ENCODE measurements around the gene ZNF750. TPM values are rescaled to one million over a fixed set of nuclear protein-coding genes. Genes with fewer than 3 reads are reported as not detected.

Gene ZNF750
- total RNA-seq, 1 donor from 2014 or later = 0.15 TPM

DNA sequence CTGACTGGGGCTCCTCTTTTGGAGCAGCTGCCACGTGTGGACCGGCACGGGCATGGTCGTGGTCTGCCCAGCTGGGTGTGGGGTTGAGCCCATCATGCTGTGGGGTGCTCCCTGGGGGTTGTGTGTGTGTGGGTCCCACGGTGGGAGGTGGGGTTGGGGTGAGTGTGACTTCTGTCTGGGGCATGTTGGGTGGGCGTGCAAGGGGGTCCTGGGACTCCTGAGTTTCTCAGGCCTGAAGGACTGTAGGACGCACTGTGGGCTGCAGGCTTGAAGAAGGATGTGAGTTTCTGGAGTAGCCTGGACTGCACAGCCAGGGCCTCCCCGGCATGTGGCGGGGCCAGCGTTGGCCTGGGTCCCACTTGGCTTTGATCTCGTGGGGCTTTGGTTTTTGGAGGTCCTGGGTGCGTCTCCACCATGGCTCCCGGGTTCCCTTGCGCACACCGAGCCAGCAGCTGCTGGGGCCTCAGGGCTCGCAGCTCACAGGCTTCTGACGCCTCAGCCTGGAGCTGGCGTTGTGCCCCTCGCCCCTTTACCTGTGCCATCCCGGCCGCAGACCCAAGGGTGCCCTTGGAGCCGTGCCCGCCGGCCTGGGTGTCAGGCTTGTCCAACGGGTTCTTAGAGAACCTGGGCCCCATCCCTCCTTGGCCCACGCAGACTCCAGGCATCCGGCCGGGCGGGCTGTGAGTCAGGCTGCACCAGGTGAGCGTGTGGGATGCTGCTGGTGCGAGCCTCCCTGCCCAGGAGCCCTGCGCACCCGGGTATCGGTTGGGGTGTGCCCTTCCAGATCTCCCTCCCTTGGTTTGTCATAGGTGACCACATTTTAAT is 34.4 kb upstream of the ZNF750 start:
- ATAC-seq (no peak), DNase-seq (peak; percentile 30)
- intact Hi-C loops (cut with micrococcal nuclease) = no loop called here

GRCh38 chr17:82873521-82873920 is 33.7 kb upstream of the ZNF750 start:
- ATAC-seq (no peak), DNase-seq (peak; percentile 26)
- intact Hi-C loops (cut with micrococcal nuclease) = no loop called here

GRCh38 chr17:82872591-82873520 is 33.0 kb upstream of the ZNF750 start:
- intact Hi-C loops (cut with micrococcal nuclease) = no loop called here
- peak; percentile 18 for DNase-seq
- no peak for ATAC-seq

GRCh38 chr17:82871776-82872561 is 32.1 kb upstream of the ZNF750 start:
- ATAC-seq = no peak
- intact Hi-C loops (cut with micrococcal nuclease) = no loop called here

DNA sequence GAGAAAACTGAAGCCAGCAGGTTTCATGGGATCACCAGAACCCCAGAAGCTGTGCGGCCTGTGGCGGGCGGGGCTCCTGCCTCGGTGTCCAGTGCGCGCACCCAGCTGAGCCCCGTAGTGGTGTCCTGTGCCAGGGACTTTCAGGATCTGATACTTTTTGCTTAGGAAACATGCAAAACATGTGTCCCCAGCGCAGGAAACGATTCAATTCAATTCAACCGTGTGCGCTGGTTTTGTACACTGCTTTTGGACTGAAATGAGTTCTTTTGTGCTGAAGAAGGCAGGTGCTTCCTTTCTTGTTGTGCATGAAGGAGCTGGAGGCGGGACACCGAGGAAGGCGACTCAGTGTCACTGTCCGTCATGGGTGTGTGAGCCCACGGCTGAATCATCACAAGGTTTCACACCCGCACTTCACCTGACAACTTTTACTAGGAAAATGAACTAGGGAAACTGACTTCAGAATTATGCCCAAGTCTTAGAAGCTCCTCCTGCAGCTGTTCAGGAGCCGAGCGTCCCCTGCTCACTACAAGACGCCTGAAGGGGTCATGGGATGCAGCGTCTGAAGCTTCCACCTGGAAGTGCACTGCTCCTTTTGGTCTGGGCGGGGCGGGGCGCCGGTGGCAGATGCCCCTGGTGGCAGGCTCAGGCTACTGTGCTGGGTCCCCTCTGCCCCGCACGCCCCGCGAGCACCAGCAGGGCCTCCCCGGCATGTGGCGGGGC is 31.4 kb upstream of the ZNF750 start:
- DNase-seq (peak; percentile 38), ATAC-seq (peak; percentile 46)
- intact Hi-C loops (cut with micrococcal nuclease) = no loop called here

More at GRCh38 chr17:82871776-82872561, 32.1 kb upstream of the ZNF750 start:
- DNase-seq = peak; percentile 27

- ATAC-seq (no peak), DNase-seq (peak; percentile 17)
- intact Hi-C loops (cut with micrococcal nuclease) = no loop called here
Measured at GRCh38 chr17:82870541-82870940, 30.7 kb upstream of the ZNF750 start.

- intact Hi-C loops (cut with micrococcal nuclease) = no loop called here
- no peak for ATAC-seq
Measured at GRCh38 chr17:82870091-82870491, 30.3 kb upstream of the ZNF750 start.

GRCh38 chr17:82869536-82869935 is 29.7 kb upstream of the ZNF750 start:
- no peak for ATAC-seq
- peak; percentile 23 for DNase-seq
- intact Hi-C loops (cut with micrococcal nuclease) = no loop called here

More at GRCh38 chr17:82870091-82870491, 30.3 kb upstream of the ZNF750 start:
- DNase-seq = peak; percentile 20

- ATAC-seq = no peak
- peak; percentile 7 for DNase-seq
- intact Hi-C loops (cut with micrococcal nuclease) = no loop called here
Measured at GRCh38 chr17:82868715-82869131, 28.9 kb upstream of the ZNF750 start.

DNA sequence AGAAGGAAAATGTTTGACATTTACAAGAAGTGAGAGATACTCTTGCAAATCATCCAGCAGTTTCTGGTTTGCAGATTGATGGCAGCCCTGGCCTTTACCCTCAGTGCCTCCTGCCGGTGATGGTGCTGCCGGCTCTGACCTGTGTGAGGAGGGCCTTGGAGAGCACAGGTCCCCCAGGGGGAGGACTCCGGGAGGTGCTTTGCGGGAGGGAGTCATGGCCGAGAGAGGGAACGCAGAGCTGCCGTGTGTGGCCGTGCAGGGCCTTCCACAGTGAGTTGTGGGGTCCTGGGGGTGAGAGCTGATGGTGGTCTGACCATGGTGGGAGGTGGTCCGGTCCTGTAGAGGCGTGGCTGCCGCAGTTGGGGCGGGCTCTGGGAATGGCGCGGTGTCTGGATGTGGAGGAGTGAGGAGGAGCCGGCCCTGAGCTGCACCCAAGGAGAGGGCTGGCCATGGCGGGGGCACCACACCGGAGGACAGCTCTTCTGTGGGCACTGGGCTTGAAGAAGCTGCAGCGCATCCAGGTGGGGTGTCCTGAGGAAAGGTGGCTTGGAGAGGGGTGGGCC is 28.0 kb upstream of the ZNF750 start:
- intact Hi-C loops (cut with micrococcal nuclease) = no loop called here
- peak; percentile 26 for DNase-seq
- ATAC-seq = no peak

DNA sequence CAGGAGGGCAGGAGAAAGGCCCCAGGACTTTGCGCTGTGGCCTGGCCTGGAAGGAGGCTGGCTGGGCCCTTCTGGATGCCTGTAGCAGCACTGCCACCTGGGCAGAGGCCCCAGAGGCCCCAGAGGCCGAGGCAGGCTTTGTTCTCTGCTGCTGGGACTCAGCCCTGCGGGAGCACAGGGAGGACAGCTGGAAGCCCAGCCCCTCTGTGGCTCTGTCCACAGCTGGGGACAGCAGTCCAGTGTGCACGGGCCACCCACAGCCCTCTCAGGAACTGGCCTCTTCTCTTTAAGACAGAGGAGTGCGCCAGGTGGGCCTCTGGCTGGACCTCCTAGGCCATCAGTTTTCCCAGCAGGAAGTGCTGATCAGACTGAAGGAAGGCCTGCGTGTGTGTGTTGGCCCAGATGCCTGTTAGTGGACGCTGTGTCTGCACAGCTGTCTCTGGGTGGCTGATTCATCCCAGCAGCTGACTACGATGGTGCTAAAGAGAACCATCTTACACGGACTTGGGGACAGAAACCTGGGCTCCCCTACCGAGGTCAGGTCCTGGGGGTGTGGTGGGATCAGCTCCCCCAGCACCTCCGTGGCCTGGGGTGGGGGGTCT is 26.9 kb upstream of the ZNF750 start:
- peak; percentile 55 for DNase-seq
- ATAC-seq = peak; percentile 73
- intact Hi-C loops (cut with micrococcal nuclease) = no loop called here

DNA sequence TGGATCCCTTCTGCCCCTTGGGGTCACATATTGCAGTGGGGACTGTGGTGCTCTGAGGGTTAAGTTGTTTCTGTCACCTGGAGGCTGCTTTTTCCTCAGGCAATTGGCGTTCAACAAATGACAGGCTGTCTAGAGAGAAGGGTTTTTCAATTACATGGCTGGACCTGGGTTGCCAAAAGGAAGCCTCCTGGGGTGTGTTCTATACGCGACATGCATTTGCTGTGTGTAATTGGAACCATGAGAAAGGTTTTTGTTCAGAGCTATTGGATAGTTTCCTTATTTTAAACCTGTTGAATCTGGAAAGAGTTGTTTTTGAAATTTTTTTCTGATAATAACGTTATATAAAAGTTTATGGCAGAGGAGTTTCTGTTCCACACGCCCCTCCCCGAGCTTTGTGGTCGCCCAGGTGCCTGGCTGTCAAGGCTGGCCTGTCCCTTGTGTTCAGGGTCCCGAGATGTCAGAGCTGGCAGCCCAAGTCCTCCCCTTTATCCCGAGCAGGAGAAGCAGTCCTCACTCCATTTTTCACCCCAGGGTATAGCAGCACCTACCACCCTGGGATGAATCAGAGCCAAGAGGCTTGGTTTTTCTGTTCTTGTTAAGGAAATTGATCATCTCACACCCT is 26.1 kb upstream of the ZNF750 start:
- ATAC-seq (no peak), DNase-seq (peak; percentile 0)
- intact Hi-C loops (cut with micrococcal nuclease) = no loop called here

DNA sequence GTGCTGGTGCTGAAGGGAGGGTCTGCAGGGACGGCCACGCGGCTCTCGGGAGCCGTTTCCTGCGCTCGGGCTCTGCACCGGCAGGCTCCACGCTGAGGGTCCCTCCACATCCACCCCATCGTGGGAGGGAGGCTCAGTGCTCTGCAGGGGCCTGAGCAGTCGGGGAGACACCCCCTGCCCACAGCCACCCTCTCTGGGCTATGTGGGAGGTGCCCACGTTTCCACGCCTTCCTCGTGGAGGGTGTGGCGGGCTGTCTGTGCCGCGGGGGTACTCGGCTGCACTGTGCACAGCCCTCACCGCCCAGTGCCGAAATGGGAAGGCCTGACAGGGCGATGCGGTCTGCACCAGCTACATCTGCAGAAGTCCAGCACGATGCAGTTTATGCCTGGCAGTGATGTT is 25.5 kb upstream of the ZNF750 start:
- DNase-seq = peak; percentile 15
- intact Hi-C loops (cut with micrococcal nuclease) = no loop called here
- no peak for ATAC-seq

DNA sequence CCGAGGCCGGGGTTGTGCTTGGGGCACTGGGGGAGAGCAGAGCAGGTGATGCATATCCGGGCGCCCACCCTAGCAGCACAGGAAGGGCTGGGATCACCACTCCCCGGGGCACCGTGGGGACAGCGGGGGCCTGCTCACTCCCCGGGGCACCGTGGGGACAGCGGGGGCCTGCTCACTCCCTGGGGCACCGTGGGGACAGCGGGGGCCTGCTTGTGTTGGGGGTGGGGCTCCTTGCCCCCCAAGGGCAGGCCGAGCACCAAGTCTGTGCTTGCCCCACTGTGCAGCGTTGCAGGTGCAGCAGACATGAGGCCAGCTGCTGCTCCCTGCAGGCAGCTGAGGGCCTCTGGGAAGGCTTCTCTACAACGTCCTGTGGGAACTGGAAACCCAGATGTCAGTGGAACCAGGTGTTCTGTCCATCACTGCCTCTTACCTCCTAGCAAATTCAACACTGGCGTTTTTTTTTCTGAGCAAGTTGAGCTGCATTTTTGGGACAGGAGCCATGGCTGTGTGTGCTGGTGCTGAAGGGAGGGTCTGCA is 25.0 kb upstream of the ZNF750 start:
- intact Hi-C loops (cut with micrococcal nuclease) = no loop called here
- no peak for ATAC-seq
- peak; percentile 30 for DNase-seq

DNA sequence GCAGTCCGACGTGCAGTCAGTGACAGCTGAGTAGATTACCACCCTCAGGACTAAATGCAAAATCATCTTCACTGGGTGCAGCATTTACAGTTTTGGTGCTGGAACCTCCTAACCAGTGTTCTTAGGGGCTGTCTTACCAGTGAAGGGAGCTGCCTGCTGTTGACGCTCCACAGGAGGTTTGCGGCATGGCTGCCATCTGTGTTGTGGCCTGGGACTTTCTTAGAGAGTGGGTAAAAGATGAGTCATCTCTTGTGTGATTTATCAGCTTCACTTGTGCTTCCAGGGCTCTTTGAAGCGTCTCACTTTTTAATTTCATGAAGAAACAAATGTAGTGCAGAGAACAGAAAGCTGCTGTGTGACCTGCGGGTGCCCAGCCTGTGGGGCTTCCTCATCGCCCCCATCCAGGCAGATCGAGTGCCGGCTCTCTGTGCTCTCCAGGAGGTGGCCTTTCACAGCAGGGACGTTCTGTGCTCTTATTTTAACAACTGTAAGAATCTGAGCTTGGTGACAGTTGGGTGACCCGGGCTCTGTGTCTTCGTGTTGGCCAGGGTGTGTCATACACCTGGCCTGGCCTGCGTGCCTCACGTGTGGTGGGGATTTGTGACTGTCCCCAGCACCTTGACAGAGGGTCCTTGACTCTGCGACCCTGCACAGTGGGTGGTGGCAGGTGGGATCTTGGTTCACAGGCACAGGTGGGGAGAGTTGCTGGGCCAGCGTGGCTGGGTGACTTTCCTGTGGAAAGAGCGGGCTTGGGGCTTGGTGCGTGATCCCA is 24.3 kb upstream of the ZNF750 start:
- DNase-seq (peak; percentile 36), ATAC-seq (no peak)
- intact Hi-C loops (cut with micrococcal nuclease) = no loop called here

- intact Hi-C loops (cut with micrococcal nuclease) = no loop called here
- DNase-seq = no peak
- ATAC-seq = no peak
Measured at GRCh38 chr17:82863383-82863940, 23.6 kb upstream of the ZNF750 start.

Measured in left ventricle myocardium superior (tissue), 1 donor.